T-helper 17 cell (primary cell): ENCODE results near the gene MKLN1. TPM values are rescaled to one million over a fixed set of nuclear protein-coding genes. Genes with fewer than 3 reads are reported as not detected.

ENCODE experiments used
- ATAC-seq: fragments of 150-1000 bp; cut with Tn5 transposase; 2 replicates; pipeline ENCODE4 v1.10.0; 2021; ENCODE audit warnings: mild to moderate bottlenecking, moderate library complexity
- DNase-seq, 3 donors: peaks; one replicate each; pipeline versions ENCODE4 v3.0.0 to v3.0.0-alpha.2; 2020 to 2021
- H3K9me3 ChIP-seq: one replicate; pipeline ENCODE4 v1.7.0; 2013; ENCODE audit warnings: low read length, mild to moderate bottlenecking; ENCODE audit not compliant: control insufficient read depth, poor library complexity, severe bottlenecking
- H3K27ac Mint-ChIP-seq: one replicate; pipeline ENCODE4 v1.8.0; 2022; ENCODE audit warnings: mild to moderate bottlenecking, moderate library complexity, mixed read lengths
- H3K27me3 Mint-ChIP-seq: one replicate; pipeline ENCODE4 v1.8.0; 2022; ENCODE audit warnings: mixed read lengths
- H3K36me3 Mint-ChIP-seq: one replicate; pipeline ENCODE4 v1.8.0; 2022; ENCODE audit warnings: low read depth, mixed read lengths
- H3K4me1 Mint-ChIP-seq: one replicate; pipeline ENCODE4 v1.8.0; 2022; ENCODE audit warnings: mild to moderate bottlenecking, mixed read lengths
- H3K4me3 Mint-ChIP-seq: one replicate; pipeline ENCODE4 v1.8.0; 2022; ENCODE audit warnings: mild to moderate bottlenecking, moderate library complexity, mixed read lengths
- total RNA-seq, 4 donors: library from RNA in 2 of 4; stranded (reverse) in 2 of 4; gene quantifications; one replicate each; pipeline ENCODE4 v1.2.3 and lab custom pipeline; 2022 to 2026

The MKLN1 gene
- total RNA-seq, 2 donors from 2014 or later = 46.5 to 51.1 TPM

DNA sequence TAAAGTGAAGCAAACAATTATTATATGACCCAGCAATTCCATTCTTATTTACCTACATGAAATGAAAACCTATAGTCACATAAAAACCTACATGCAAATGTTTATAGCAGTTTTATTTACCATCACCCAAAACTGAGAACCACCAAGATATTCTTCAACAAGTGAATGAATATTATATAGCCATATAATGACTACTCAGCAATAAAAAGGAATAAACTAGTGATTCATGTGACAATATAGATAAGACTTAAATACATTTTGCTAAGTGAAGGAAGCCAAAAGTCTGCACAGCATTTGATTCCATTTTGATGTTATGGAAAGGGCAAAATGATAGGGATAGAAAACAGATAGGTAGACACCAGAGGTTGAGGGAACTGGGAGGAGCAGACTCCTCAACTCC is 197.0 kb downstream of the MKLN1 start:
- H3K4me1 Mint-ChIP-seq = peaks cover 15% of the 10 kb centered on the region
- no peak overlapping the region for H3K27ac Mint-ChIP-seq
- H3K27me3 Mint-ChIP-seq = peaks cover 24% of the 10 kb centered on the region
- DNase-seq = no peak
- peaks cover 5% of the 10 kb centered on the region for H3K36me3 Mint-ChIP-seq
- ATAC-seq = no peak
- H3K4me3 Mint-ChIP-seq = no peak overlapping the region
- no peaks in the 10 kb centered on the region for H3K9me3 ChIP-seq

DNA sequence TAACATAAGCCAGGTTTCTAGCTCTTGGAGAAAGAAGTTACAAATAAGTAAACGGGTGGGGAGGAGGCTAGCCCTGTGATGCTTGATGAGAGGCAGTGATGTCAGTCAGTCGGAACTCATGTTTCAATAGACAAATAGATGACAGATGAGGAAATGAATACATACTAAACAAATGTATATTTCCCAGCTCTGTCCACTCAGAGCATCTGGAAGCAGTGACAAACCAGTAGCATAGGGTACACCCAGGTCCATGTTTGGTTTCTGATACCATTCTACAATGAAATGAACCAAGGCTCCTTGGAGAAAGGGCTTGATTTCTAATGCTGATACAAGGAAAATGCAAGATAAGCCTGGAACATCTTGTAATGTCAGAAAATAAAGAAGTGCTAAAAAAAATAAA is 198.1 kb downstream of the MKLN1 start:
- Mint-ChIP-seq H3K36me3 (peaks cover 5% of the 10 kb centered on the region), H3K27me3 (peaks cover 17% of the 10 kb centered on the region), H3K27ac (no peak overlapping the region), H3K4me1 (peaks cover 15% of the 10 kb centered on the region), H3K4me3 (no peak overlapping the region)
- no peaks in the 10 kb centered on the region for H3K9me3 ChIP-seq
- no peak for ATAC-seq
- no peak for DNase-seq

DNA sequence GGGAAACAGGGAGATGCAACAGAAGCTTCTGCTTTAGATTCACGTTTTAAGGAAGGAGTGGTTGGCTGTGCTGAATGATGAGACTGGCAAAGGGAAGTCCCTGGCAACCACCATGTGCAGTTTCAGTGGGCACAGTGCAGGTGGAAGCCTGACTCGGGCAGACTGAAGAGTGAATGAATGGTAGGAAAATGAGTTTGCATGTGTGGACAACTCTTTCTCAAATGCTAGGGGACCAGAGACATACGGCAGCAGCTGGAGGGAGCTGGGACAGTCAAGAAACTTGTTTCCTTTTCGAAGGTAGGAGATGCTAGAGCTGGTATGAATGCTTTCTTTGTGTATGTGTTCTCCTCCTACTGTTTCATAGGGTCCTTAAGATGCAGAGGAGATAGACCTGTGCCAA is 199.8 kb downstream of the MKLN1 start:
- peaks cover 17% of the 10 kb centered on the region for H3K27me3 Mint-ChIP-seq
- H3K27ac Mint-ChIP-seq = no peak overlapping the region
- peaks cover 10% of the 10 kb centered on the region for H3K4me1 Mint-ChIP-seq
- peaks cover 5% of the 10 kb centered on the region for H3K36me3 Mint-ChIP-seq
- DNase-seq (no peak), ATAC-seq (no peak)
- no peaks in the 10 kb centered on the region for H3K9me3 ChIP-seq
- no peak overlapping the region for H3K4me3 Mint-ChIP-seq

DNA sequence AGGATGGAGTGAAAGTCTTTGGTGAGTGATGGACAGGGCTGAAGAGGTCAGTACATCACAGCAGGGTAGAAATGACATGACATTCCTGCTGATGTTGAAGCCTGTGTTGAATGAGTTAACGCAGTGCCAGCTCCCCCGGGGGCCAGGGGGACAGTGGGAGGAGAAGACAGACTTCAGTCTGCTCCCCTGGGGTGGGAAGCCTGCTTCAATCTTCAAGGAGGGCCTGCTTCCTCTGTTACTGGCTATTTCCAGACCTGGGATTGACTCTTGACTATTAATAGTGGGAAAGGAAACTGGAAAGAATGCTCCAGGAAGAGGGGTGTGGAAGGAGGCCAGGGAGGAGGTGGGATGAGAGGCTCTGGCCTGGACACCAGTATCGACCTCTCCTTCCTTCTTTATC is 201.5 kb downstream of the MKLN1 start:
- H3K4me1 Mint-ChIP-seq = peaks cover 3% of the 10 kb centered on the region
- H3K27ac Mint-ChIP-seq = no peak overlapping the region
- no peak for DNase-seq
- peaks cover 17% of the 10 kb centered on the region for H3K27me3 Mint-ChIP-seq
- no peaks in the 10 kb centered on the region for H3K9me3 ChIP-seq
- no peak for ATAC-seq
- H3K36me3 Mint-ChIP-seq = peaks cover 5% of the 10 kb centered on the region
- no peak overlapping the region for H3K4me3 Mint-ChIP-seq

DNA sequence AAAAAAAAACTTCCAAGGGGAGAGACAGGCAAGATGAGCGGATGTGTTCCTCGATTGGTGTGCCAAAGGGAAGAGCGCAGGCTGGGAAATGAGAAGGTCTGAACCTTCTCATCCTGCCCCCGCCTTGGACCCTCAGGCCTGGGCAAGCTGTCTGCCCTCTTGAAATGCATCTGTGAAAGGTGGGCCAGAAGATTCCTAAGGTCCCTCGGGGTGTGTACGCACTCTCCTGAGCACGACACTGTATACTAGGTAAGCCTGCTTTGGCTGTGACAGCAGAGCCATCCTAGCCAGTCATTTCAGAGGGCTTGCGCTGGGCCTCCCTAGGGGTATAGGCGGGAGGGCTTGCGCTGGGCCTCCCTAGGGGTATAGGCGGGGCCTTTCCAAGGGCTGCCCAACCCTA is 201.9 kb downstream of the MKLN1 start:
- Mint-ChIP-seq H3K27ac (no peak overlapping the region), H3K4me3 (no peak overlapping the region), H3K4me1 (peaks cover 3% of the 10 kb centered on the region), H3K27me3 (peaks cover 17% of the 10 kb centered on the region), H3K36me3 (peaks cover 5% of the 10 kb centered on the region)
- ATAC-seq (no peak), DNase-seq (no peak)
- no peaks in the 10 kb centered on the region for H3K9me3 ChIP-seq

DNA sequence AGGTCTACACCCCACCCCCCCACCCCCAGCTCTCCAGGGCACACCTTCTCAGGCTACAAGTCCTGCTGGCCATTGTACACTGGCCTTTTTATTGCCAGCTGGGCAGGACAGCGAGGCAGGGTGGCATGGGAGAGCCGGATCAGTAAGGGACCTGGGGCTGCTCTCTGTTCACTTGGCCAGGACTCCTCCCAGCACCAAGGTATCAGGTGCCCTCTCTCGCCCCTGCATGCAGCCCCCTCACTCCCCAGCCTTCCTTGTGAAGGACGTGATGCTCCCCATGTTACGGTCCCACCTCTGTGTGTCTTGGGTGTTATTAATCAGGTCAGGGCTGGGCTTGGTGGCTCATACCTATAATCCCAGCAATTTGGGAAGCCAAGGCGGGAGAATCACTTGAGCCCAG is 202.5 kb downstream of the MKLN1 start:
- Mint-ChIP-seq H3K27ac (no peak overlapping the region), H3K4me1 (peaks cover 3% of the 10 kb centered on the region), H3K36me3 (peaks cover 5% of the 10 kb centered on the region), H3K27me3 (peaks cover 17% of the 10 kb centered on the region), H3K4me3 (no peak overlapping the region)
- ATAC-seq (no peak), DNase-seq (no peak)
- H3K9me3 ChIP-seq = no peaks in the 10 kb centered on the region

DNA sequence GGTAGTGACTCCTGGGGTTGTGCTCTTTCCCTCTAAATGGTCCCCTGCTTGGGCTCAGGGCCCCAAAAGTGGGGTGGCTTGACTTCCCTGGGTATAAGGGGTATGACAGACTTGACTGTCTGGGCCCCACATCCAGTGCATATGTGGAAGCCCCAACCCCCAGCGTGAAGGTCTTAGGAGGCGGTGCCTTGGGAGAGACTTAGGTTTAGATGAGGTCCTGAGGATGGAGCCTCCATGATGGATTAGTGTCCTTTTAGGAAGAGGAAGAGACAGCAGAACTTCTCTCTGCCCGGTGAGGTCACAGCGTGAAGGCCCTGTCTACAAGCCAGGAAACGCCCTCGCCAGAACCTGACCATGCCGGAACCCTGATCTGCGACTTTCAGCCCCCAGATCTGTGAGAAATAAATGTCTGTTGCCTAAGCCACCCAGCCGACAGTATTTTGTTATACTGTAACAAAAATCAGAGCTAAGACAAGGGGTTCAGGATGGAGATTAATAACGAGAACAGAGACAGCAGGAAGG is 205.0 kb downstream of the MKLN1 start:
- H3K4me3 Mint-ChIP-seq = no peak overlapping the region
- no peak for DNase-seq
- no peaks in the 10 kb centered on the region for H3K4me1 Mint-ChIP-seq
- peaks cover 6% of the 10 kb centered on the region for H3K27me3 Mint-ChIP-seq
- ATAC-seq = no peak
- H3K9me3 ChIP-seq = no peaks in the 10 kb centered on the region
- H3K36me3 Mint-ChIP-seq = peaks cover 5% of the 10 kb centered on the region
- H3K27ac Mint-ChIP-seq = no peak overlapping the region

DNA sequence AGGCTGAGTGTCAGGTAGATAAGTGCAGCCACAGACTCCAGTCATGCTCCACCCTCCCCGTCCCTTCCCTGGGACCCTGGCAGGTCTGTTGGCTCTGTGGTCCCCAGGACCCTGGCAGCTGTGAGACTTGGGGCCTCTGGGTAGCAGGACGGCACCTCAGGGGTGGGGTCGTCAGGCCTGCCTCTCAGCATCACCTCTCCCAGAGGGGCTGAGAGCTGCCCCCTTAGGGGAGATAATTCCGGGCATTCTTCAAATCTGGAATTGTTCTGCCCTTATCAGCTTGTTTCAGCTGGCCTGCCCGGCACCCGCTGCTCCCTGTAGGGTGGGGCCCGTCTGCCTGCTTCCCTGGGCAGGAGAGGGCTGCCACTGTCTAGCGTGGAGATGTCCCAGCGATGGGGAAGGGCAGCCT is 205.5 kb downstream of the MKLN1 start:
- no peak overlapping the region for H3K4me3 Mint-ChIP-seq
- H3K27me3 Mint-ChIP-seq = peaks cover 5% of the 10 kb centered on the region
- no peak overlapping the region for H3K27ac Mint-ChIP-seq
- peaks cover 2% of the 10 kb centered on the region for H3K4me1 Mint-ChIP-seq
- DNase-seq (no peak), ATAC-seq (no peak)
- H3K36me3 Mint-ChIP-seq = peaks cover 5% of the 10 kb centered on the region
- H3K9me3 ChIP-seq = no peaks in the 10 kb centered on the region

DNA sequence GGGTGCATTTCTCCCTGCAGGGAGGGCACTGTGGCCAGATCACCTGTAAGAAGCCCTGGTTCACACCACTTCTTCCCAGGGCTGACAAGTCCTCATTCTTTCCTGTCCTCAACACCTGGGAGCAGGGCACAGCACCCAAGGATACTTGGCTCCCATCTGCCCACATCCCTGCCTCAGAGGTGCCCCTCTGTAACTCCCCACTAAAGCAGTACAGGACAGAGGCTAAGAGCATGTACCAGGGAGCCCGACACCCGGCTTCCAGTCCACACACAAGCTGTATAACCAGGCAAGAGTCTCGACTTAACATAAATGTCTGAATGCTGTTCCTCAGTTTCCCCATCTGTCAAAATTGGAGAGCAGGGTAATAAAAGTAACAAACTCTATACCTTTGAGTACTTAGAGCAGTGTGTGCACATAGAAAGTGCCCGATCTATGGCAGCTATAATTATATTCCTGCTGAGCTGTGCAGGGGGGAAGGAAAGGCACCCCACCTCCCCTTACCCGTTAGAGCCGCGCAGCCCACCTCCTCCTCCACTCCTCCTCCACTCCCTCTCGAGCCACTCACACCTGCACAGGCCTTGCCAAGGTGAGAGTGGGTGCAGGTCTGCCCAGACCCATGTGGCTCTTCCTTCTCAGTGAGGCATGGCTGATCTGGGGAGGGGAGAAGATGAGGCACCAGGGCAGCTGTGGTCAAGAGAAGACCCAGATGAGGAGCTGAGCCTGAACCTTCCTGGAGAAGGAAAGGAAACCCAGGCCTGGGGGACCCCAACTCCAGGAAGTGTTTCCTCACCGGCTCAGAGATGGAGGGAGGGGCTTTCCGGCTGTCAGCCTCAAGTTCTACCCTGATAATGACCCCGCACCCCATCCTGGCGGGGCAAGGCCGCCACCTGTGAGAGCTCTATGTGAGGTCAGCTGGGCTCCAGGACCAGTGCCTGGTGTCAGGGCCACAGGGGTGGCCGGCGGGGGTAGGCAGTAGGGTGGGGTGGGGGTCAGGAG is 206.2 kb downstream of the MKLN1 start:
- Mint-ChIP-seq H3K4me3 (no peak overlapping the region), H3K36me3 (peaks cover under 1% of the 10 kb centered on the region), H3K27me3 (no peaks in the 10 kb centered on the region), H3K4me1 (peaks cover 2% of the 10 kb centered on the region), H3K27ac (peak overlapping the region; percentile 71)
- H3K9me3 ChIP-seq = no peaks in the 10 kb centered on the region
- no peak for DNase-seq
- ATAC-seq = no peak

DNA sequence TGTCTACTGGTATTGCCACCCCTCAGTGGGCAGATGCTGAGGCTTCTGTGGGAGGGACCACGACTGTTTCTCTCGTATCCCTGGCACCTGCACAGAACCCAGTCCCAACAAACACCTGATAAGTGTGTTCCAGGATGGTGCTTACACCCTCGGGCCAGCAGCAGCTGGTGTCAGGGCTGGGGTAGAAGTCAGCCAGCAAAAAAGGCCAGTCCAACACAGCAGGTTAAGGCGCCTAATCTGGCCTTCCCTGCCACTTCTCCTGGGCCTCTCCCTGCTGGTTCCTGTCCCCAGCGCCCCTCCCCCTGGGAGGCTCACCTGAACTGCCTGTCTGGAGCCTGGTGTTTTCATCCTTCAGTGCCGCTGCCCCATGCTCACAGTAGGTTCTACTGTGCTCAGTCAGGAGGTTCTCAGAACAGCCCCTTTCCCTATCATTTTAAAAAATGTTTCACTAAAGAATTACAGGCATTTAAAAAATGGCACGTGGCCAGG is 208.7 kb downstream of the MKLN1 start:
- Mint-ChIP-seq H3K4me1 (peaks cover 2% of the 10 kb centered on the region), H3K4me3 (no peak overlapping the region), H3K36me3 (no peaks in the 10 kb centered on the region), H3K27me3 (no peaks in the 10 kb centered on the region), H3K27ac (no peak overlapping the region)
- ATAC-seq (no peak), DNase-seq (no peak)
- no peaks in the 10 kb centered on the region for H3K9me3 ChIP-seq

DNA sequence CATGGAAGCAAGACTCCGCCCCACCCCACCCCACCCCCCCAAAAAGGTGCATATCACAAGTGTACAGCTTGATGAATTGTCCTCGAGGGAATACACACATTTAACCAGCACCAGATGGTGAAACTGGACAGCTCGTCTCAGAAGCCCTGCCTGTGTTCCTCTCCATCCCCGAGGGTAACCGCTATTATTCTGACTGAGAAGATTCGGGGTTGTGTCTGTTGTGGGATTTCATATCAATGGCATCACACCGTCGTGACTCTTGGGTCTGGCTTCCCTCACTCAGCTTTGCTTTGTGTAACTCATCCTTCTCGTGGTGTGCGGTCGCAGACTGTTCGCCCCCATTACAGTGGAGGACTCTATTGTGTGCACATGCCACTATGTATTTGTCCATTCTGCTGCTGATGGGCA is 209.9 kb downstream of the MKLN1 start:
- ATAC-seq (no peak), DNase-seq (no peak)
- no peaks in the 10 kb centered on the region for H3K27me3 Mint-ChIP-seq
- H3K36me3 Mint-ChIP-seq = no peaks in the 10 kb centered on the region
- H3K27ac Mint-ChIP-seq = no peak overlapping the region
- H3K4me1 Mint-ChIP-seq = peaks cover 2% of the 10 kb centered on the region
- H3K4me3 Mint-ChIP-seq = no peak overlapping the region
- H3K9me3 ChIP-seq = no peaks in the 10 kb centered on the region

DNA sequence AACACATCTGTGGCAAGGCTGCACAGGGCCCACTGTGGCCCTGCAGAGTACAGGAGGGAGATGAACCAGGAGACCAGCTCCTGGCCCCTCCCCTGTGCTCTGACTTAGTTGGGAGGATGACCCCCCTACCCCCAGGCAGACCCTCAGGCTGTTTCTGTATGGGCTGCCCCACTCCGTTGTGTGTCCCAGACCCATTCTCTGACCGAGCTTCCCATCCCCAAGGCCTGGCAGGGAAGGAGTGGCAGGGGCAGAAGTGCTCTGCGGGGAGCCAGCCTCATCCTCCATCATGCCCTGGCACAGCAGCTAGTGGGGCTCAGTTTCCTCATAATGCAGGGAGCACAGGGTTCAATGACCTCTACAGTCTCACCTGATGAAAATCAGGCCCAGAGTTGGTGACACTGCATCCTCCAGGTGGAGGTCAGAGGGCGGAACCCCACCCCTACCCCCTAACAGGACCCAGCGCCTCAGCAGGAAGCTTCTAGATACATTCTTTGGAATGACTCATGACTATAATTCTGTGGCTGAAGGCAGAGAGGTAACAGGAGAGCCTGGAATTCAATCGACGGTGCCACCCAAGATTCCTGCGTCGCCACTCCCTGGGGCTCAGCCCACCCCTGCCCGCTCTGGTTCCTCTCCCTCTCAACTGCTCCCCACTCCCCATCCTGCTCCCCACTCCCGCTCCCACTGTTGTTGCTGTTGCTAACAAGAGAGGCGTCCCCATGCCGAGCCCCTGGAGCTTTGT is 210.6 kb downstream of the MKLN1 start:
- H3K4me1 Mint-ChIP-seq = peaks cover 2% of the 10 kb centered on the region
- no peaks in the 10 kb centered on the region for H3K27me3 Mint-ChIP-seq
- H3K4me3 Mint-ChIP-seq = no peak overlapping the region
- ATAC-seq = no peak
- H3K27ac Mint-ChIP-seq = no peak overlapping the region
- no peak for DNase-seq
- no peaks in the 10 kb centered on the region for H3K9me3 ChIP-seq
- no peaks in the 10 kb centered on the region for H3K36me3 Mint-ChIP-seq

DNA sequence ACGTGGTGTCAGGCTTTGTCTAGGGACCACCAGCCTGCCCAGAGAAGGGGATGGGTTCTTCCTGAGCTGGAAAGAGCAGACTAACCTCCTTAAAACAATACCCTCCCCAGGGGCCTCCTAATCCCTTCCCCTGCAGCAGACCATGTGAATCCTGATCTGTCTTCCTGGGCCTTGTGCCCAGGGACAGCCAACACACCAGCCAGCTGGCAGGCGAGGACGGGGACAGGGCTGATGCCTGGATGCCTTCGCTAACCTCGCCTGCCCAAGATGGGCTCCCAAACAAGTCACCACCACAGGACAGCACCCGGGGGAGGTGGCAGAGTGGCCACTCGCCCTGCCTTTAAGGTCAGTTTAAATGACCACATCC is 211.1 kb downstream of the MKLN1 start:
- no peak for DNase-seq
- H3K9me3 ChIP-seq = no peaks in the 10 kb centered on the region
- Mint-ChIP-seq H3K4me1 (peaks cover 2% of the 10 kb centered on the region), H3K27ac (no peak overlapping the region), H3K27me3 (no peaks in the 10 kb centered on the region), H3K4me3 (no peak overlapping the region), H3K36me3 (no peaks in the 10 kb centered on the region)
- ATAC-seq = no peak
